ENCODE results near the gene OR2AE1.
"Not testable (repeated sequence)": the region's sequence is repeated elsewhere in the genome, so short reads cannot be mapped to it uniquely, and the experiment has no call there.

OR2AE1 gene

DNA sequence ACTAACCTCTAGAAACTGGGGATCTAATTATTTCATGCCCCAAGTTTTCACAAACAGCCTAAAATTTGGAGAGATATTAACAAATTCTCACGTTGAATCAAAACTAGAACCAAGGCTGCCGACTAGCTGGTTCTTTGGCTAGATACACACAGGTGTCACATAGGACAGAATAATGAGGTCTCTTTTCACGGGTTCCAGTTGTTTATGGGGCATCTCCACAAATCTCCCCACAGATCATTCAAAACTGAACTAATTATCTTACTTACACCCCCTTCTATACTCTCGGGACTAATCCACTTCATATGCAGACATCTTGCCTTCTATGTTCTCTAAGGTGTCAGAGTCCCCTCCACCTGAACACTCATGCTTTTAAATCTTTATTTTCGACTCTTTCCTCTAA lies 16.4 kb upstream of the OR2AE1 start:
- DNase-seq (ENCODE audit: low spot score in 2 of 2): no peak
- no peaks in the 10 kb centered on the region for H3K27me3 ChIP-seq (ENCODE audit: low read depth)
- H3K9me3 ChIP-seq: 0 out of 2 replicates have a peak, but pooled peaks cover 4% of the 10 kb centered on the region
- in situ Hi-C loops (cut with MboI; ENCODE audit: low sequenced_read_pairs): no loop called here
- no peaks in the 10 kb centered on the region for H3K4me1 ChIP-seq
- H3K4me3 ChIP-seq: no peak overlapping the region
- H3K36me3 ChIP-seq (replicated peaks): no peaks in the 10 kb centered on the region

DNA sequence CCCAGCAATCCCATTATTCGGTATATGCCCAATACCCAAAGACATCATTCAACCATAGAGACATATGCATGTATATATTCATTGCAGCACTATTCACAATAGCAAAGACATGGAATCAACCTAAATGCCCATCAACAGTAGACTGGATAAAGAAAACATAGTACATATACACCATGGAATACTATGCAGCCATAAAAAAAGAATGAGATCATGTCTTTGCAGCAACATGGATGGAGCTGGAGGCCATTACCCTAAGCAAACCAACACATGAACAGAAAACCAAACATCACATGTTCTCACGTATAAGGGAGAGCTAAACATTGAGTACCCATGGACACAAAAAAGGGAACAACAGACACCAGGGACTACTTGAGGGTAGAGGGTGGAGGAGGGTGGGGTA lies 13.5 kb upstream of the OR2AE1 start:
- H3K4me3 ChIP-seq; H3K9me3 ChIP-seq; H3K36me3 ChIP-seq (replicated peaks); in situ Hi-C loops (cut with MboI; ENCODE audit: low sequenced_read_pairs); H3K4me1 ChIP-seq; H3K27me3 ChIP-seq (ENCODE audit: low read depth); DNase-seq (ENCODE audit: low spot score in 2 of 2): not testable (repeated sequence)

DNA sequence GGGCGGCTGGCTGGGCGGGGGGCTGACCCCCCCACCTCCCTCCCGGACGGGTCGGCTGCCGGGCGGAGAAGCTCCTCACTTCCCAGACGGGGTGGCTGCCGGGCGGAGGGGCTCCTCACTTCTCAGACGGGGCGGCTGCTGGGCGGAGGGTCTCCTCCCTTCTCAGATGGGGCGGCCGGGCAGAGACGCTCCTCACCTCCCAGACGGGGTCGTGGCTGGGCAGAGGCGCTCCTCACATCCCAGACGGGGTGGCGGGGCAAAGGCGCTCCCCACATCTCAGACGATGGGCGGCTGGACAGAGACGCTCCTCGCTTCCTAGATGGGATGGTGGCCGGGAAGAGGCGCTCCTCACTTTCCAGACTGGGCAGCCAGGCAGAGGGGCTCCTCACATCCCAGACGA lies 11.5 kb upstream of the OR2AE1 start:
- H3K36me3 ChIP-seq (replicated peaks); H3K9me3 ChIP-seq; H3K27me3 ChIP-seq (ENCODE audit: low read depth); DNase-seq (ENCODE audit: low spot score in 2 of 2); H3K4me3 ChIP-seq; H3K4me1 ChIP-seq; in situ Hi-C loops (cut with MboI; ENCODE audit: low sequenced_read_pairs): not testable (repeated sequence)

DNA sequence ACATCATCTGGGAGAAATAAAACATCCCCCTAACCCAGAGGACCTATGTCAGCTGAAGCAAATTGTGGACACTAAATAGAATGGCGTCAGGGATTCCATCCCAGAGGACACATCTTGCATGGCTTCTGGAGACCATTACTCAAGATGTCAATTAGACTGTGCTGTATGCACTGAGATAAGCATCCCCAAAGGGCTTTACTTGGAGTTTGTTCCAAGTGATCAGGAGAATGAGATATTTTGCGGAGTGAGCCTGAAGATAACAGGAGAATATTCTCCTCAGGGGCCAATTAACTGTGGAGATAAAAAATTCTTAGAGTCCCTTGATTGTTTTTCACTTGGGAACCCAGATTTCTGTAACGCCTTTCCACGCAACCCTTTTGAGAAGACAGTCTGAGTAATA lies 4.5 kb upstream of the OR2AE1 start:
- no peak for DNase-seq (ENCODE audit: low spot score in 2 of 2)
- peaks cover 6% of the 10 kb centered on the region for H3K27me3 ChIP-seq (ENCODE audit: low read depth)
- H3K4me3 ChIP-seq: no peak overlapping the region
- H3K4me1 ChIP-seq: no peaks in the 10 kb centered on the region
- peaks cover 3% of the 10 kb centered on the region; the same call in 1 of the 2 replicates for H3K9me3 ChIP-seq
- H3K36me3 ChIP-seq (replicated peaks): no peaks in the 10 kb centered on the region
- in situ Hi-C loops (cut with MboI; ENCODE audit: low sequenced_read_pairs): no loop called here

DNA sequence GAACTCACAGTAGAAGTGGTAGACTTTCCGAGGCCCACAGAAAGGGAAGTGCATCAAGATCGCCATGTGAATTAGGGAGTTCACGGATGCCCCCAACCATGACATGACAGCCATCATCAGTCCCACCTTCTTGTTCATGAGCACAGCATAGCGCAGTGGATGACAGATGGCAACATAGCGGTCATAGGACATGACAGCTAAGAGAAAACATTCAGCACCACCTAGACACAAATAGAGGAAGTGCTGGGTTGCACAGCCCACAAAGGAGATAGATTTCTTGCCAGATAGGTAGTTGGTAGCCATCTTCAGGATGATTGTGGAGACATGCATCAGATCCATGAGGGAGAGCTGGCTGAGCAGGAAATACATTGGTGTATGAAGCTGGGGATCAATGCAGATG lies 342 bp downstream of the OR2AE1 start:
- in situ Hi-C loops (cut with MboI; ENCODE audit: low sequenced_read_pairs): no loop called here
- Histone ChIP-seq H3K36me3 (replicated peaks) (no peaks in the 10 kb centered on the region), H3K27me3 (ENCODE audit: low read depth) (no peaks in the 10 kb centered on the region; the same call in 1 of the 2 replicates), H3K4me3 (no peak overlapping the region), H3K9me3 (no peaks in the 10 kb centered on the region), H3K4me1 (no peaks in the 10 kb centered on the region)
- DNase-seq (ENCODE audit: low spot score in 2 of 2): no peak

DNA sequence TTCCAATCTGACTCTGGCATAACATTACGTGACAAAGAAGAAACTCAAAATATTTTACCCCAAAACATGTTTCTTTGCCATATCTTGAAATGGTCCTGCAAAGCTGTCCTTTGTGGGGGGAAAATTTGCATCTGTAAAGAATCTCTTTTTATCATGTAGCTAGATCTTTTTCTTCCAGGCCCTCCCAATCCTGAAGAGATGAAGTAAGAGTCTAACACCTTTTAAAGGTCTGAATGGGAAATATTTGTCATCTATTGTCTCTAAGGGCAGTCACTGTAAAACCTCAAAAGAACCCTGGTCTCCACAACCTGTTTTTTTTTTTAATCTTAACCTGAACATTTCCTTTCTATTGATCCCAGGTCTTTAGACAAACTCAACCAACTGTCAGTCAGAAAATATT lies 8.6 kb downstream of the OR2AE1 start:
- no peaks in the 10 kb centered on the region for H3K9me3 ChIP-seq
- no peak overlapping the region for H3K4me3 ChIP-seq
- in situ Hi-C loops (cut with MboI; ENCODE audit: low sequenced_read_pairs): no loop called here

DNA sequence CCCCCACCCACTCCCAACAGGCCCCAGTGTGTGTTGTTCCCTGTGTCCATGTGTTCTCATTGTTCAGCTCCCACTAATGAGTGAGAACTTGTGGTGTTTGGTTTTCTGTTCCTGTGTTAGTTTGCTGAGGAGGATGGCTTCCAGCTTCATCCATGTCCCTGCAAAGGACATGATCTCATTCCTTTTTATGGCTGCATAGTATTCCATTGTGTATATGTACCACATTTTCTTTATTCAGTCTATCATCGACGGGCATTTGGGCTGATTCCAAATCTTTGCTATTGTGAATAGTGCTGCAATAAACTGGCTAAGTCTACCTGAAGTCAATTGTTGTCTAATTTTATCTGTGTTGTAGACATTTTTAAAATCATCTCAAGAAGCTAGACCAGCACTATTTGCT lies 9.4 kb downstream of the OR2AE1 start:
- H3K27me3 ChIP-seq (ENCODE audit: low read depth); H3K9me3 ChIP-seq; H3K36me3 ChIP-seq (replicated peaks); H3K4me3 ChIP-seq; H3K4me1 ChIP-seq; DNase-seq (ENCODE audit: low spot score in 2 of 2); in situ Hi-C loops (cut with MboI; ENCODE audit: low sequenced_read_pairs): not testable (repeated sequence)

More for the DNA sequence above, 8.6 kb downstream of the OR2AE1 start:
- peaks cover 7% of the 10 kb centered on the region for H3K4me1 ChIP-seq
- no peaks in the 10 kb centered on the region for H3K36me3 ChIP-seq (replicated peaks)
- H3K27me3 ChIP-seq (ENCODE audit: low read depth): no peaks in the 10 kb centered on the region
- peak in 1 of 2 experiments; percentile 66 for DNase-seq (ENCODE audit: low spot score in 2 of 2)

DNA sequence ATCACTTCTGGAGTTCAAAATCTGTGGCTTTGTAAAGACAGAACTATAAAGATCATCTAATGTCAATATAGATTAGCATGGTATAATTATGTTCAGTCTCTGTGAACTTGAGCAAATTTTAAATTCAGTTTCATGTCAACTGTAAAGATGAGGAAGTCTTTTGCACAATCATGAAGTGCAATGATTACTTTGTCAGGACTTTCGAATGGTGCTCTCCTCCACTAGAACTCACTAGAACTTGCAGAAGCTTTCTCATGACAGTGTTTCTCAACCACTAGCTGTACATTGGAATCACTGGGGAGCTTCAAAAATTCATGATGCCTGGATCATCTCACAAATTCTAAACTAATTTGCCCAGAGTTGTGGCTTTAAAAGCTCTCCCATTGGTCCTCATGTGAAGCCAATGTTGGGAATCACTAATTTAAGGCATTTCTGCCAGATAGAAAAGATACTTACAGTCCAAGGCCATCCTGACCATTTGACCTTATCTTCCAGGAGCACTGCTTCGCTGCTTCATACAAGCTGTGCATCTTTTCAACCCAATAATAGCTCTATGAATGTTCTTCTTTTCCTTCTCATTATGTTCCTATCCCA lies 12.9 kb downstream of the OR2AE1 start:
- H3K9me3 ChIP-seq: no peaks in the 10 kb centered on the region
- no peaks in the 10 kb centered on the region for H3K27me3 ChIP-seq (ENCODE audit: low read depth)
- in situ Hi-C loops (cut with MboI; ENCODE audit: low sequenced_read_pairs): no loop called here
- no peak overlapping the region for H3K4me3 ChIP-seq
- H3K36me3 ChIP-seq (replicated peaks): no peaks in the 10 kb centered on the region
- no peak for DNase-seq (ENCODE audit: low spot score in 2 of 2)
- H3K4me1 ChIP-seq: peaks cover 7% of the 10 kb centered on the region

DNA sequence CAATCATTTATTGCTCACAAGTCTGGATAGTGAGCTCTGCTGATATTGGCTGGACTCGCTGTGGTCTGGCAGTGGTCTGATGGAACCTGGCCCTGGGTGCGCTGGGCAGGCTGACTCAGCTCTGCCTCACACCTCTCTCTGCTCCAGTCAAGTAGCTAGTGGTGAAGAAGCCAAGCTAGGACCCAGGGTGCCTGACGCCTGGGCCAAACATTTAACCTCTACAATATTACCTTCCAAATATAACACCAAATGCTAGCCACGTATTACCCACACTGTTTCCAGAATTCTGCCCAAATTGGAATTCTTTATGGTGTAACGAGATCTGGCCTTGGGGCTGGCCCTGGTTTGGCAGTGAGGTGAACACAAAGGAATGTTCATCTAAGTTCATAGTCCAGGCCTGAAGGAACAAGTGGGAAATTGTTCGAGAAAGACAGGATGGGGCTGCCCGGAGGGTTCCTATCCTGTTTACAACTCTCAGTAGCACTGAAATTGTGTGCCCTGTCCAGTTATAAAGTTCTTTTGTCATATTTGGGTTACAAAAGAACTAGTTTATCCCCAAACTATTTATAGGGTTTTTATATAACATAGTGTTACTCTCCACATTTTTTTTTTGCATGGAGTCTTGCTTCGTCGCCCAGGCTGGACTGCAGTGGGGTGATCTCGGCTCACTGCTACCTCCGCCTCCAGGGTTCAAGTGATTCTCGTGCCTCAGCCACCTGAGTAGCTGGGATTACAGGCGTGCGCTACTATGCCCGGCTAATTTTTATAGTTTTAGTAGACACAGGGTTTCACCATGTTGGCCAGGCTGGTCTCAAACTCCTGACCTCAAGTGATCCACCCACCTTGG lies 16.3 kb downstream of the OR2AE1 start:
- H3K4me1 ChIP-seq: no peaks in the 10 kb centered on the region
- no peak overlapping the region for H3K4me3 ChIP-seq
- H3K27me3 ChIP-seq (ENCODE audit: low read depth): no peaks in the 10 kb centered on the region
- no peaks in the 10 kb centered on the region for H3K9me3 ChIP-seq
- no peak for DNase-seq (ENCODE audit: low spot score in 2 of 2)
- in situ Hi-C loops (cut with MboI; ENCODE audit: low sequenced_read_pairs): no loop called here
- no peaks in the 10 kb centered on the region for H3K36me3 ChIP-seq (replicated peaks)

DNA sequence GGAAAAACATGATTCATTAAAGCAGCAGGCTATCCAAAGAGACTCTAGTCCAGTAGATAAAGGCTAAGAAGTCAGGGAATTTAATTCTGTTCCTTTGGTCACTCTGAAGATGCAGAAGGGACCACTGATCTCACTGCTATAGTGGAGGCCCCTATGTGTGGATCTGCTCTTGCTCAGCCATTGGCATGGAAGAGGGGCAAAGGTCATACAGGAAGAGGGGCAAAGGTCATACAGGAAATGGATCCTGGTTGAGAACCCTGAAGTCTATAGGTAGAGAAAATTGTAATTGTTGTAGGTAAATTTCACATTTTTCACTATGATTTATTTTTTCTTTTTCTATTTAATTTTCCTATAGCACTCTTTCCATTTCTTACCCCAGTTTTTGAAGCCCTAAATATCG lies 21.6 kb downstream of the OR2AE1 start:
- no peaks in the 10 kb centered on the region for H3K9me3 ChIP-seq
- in situ Hi-C loops (cut with MboI; ENCODE audit: low sequenced_read_pairs): no loop called here

DNA sequence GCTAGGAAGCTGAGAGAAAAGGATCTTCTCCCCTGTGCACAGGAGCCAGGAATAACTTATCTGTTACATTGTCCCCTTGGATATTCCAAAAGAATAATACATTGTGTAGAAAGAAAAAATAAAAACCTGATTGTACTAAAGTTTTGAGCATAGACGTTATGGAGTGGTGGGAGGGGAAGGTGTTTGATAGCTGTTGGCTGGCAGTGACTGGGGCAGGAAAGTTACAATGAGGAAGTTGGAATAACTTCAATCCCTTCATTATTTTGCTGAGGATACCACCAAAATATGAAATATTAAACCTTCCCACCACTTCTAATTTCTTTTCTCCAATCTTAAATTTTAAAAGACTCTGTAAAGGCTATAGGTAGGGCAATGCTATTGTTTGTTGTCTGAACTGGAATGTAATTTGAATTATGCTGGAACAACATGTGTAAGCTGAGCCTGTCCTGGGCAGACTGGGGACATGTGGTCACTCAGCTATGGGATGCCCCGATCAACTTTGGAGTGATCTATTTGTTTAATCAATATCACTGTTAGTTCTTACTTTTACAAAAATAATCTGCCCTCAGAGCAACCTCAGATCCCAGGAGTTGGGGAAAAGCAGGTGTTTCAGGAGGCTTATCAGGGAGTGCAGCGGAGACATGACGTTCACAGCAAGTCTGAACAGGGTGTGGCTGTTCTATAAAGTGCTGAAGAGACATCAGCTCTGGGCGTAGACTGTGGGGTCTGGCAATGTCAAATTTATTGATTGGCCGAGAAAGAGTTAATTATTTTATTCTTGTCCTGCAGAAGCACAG lies 28.2 kb downstream of the OR2AE1 start:
- Histone ChIP-seq H3K4me1 (peaks cover 18% of the 10 kb centered on the region), H3K27me3 (ENCODE audit: low read depth) (peaks cover 3% of the 10 kb centered on the region; the same call in 1 of the 2 replicates), H3K36me3 (replicated peaks) (no peaks in the 10 kb centered on the region), H3K4me3 (no peak overlapping the region), H3K9me3 (no peaks in the 10 kb centered on the region)
- no peak for DNase-seq (ENCODE audit: low spot score in 2 of 2)
- in situ Hi-C loops (cut with MboI; ENCODE audit: low sequenced_read_pairs): no loop called here

More for the DNA sequence above, 21.6 kb downstream of the OR2AE1 start:
- Histone ChIP-seq H3K4me1 (no peaks in the 10 kb centered on the region), H3K27me3 (ENCODE audit: low read depth) (peaks cover 3% of the 10 kb centered on the region; the same call in 1 of the 2 replicates), H3K4me3 (no peak overlapping the region), H3K36me3 (replicated peaks) (no peaks in the 10 kb centered on the region)
- no peak for DNase-seq (ENCODE audit: low spot score in 2 of 2)

DNA sequence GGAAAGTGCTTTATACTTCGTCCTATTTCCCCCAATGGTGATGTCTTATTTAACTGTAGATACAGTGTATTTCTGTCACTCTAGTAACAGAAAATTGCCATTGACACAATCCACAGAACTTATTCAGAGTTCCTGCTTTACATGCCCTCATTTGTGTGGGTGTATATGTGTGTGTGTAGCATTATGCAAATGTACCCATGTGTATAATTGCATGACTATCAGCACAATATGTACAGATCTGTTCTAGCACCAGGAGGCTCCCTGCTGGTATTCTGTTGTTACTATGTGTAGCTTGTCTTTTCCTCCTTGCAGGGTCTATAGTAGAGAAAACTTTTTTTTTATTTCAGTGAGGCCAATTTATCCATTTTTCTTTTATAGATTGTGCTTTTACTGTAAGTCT lies 32.5 kb downstream of the OR2AE1 start:
- no peak for DNase-seq (ENCODE audit: low spot score in 2 of 2)
- no peaks in the 10 kb centered on the region for H3K9me3 ChIP-seq
- H3K36me3 ChIP-seq (replicated peaks): no peaks in the 10 kb centered on the region
- H3K4me1 ChIP-seq: peaks cover 49% of the 10 kb centered on the region
- H3K27me3 ChIP-seq (ENCODE audit: low read depth): no peaks in the 10 kb centered on the region
- in situ Hi-C loops (cut with MboI; ENCODE audit: low sequenced_read_pairs): no loop called here
- H3K4me3 ChIP-seq: no peak overlapping the region

DNA sequence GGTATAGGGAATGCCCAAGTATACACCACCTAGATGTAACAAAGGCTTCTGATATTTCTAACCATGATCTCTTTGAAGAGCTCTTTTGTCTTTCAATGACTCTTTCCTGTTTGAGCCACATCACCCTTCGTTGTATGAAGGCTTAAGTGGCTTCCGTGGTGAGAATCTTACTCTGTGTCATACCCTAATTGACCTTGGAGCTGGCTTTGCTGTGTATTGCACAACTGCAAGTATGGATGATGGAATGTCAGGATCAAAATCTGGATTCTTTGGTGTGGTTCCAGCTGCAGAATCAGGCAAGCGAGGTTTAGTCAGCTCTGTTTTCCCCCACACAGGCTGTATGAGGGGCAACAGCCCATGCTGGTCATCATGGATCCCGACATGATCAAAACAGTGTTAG lies 33.0 kb downstream of the OR2AE1 start:
- Histone ChIP-seq H3K27me3 (ENCODE audit: low read depth) (no peaks in the 10 kb centered on the region), H3K36me3 (replicated peaks) (no peaks in the 10 kb centered on the region), H3K4me3 (no peak overlapping the region), H3K9me3 (no peaks in the 10 kb centered on the region), H3K4me1 (peaks cover 54% of the 10 kb centered on the region)
- in situ Hi-C loops (cut with MboI; ENCODE audit: low sequenced_read_pairs): no loop called here
- peak; percentile 14 to 20 for DNase-seq (ENCODE audit: low spot score in 2 of 2)

DNA sequence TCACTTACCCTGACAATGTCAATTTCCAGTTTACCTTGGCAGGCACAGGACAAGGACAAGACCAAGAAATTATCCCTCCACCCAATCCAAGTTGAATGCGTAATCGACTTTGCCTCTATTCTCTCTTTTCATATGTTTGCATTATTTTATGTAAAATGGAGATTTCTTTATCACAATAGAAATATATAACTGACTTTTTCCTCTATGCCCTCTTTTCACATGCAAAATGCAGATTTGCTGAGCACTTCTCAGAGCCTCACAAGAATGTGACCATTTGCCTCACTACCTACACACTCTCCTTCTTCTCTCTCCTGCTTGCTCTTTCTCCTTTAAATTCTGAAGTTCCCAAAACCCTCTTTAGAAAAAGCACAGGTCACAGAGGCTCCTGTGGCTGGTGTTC lies 33.9 kb downstream of the OR2AE1 start:
- no peak overlapping the region for H3K4me3 ChIP-seq
- H3K9me3 ChIP-seq: no peaks in the 10 kb centered on the region
- in situ Hi-C loops (cut with MboI; ENCODE audit: low sequenced_read_pairs): no loop called here
- peak; percentile 52 to 92 for DNase-seq (ENCODE audit: low spot score in 2 of 2)
- peaks cover 54% of the 10 kb centered on the region for H3K4me1 ChIP-seq
- H3K27me3 ChIP-seq (ENCODE audit: low read depth): no peaks in the 10 kb centered on the region
- H3K36me3 ChIP-seq (replicated peaks): no peaks in the 10 kb centered on the region

Data from HAP-1 (cell line).